NCI-H187 (cell line): ENCODE results near the gene TSPO.

Experiments used
- DNase-seq, 2 experiments: peaks; one replicate each; lab custom pipeline; 2025; lab: John Stamatoyannopoulos, UW

Gene TSPO

DNA sequence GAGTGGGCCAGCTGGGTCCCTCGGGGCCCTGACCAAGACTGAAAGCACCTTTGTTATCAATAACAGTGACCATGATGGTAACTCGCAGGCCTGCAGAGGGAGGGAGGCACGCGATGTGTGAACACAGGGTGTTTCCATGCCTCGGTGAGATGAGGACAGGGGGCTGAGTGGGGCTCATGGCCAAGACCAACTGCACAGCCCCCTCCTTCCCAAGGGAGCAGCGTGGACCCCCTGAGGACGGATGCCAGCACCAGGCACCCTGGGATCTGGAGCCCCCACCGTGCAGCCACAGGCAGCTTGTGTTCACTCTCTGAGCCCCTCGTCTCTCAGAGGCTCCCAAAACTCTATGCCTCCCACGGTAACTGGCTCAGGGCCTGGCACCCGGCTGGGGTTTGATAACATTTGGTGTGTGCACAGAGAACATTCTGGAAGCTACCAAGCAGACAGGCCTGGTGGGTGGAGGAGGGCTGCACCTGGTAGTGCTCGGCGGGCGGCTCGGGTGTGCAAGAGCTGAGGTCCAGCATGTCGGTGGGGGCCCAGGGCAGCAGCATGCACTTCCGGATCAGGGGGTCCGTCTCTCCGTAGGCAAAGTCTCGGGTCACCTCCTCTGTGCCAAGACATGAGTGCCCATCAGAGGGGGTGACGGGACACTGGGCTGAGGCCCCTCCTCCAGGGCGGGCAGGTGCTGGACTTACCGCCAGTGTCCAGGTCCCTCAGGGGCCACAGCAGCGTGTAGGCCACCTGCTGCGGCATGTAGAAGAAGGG is 28.0 kb downstream of the TSPO start:
- no peak for DNase-seq

DNA sequence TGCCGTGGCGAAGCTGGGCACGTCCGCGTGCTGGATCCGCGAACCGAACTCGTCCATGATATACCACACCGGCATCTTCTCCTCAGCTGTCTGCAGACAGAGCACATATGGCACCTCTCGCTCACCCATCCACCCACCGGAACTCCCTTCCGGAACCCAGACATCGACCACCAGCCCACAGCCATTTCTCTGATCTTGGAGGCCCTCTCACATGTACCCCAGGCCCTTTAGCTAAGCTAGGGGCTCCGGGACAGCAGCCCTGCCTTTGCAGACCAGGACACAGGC is 28.5 kb downstream of the TSPO start:
- no peak for DNase-seq

DNA sequence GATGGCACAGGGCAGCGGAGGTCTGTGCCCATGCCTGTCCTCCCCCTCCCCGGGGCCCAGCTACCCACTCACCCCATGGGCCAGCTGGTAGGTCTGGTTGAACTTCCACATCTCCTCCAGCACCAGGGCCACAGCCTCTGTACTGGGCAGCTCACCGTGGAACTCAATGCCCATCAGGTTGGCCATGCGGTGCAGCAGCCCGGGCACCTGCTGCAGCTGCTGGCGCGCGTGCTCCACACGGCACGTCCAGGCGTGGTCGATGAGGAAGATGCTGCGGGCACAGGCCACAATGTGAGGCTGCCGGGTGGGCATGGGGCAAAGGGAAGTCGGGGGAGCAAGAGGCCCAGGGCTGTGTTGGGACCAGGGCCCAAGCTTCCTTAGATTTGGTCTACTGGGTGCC is 29.3 kb downstream of the TSPO start:
- no peak for DNase-seq

DNA sequence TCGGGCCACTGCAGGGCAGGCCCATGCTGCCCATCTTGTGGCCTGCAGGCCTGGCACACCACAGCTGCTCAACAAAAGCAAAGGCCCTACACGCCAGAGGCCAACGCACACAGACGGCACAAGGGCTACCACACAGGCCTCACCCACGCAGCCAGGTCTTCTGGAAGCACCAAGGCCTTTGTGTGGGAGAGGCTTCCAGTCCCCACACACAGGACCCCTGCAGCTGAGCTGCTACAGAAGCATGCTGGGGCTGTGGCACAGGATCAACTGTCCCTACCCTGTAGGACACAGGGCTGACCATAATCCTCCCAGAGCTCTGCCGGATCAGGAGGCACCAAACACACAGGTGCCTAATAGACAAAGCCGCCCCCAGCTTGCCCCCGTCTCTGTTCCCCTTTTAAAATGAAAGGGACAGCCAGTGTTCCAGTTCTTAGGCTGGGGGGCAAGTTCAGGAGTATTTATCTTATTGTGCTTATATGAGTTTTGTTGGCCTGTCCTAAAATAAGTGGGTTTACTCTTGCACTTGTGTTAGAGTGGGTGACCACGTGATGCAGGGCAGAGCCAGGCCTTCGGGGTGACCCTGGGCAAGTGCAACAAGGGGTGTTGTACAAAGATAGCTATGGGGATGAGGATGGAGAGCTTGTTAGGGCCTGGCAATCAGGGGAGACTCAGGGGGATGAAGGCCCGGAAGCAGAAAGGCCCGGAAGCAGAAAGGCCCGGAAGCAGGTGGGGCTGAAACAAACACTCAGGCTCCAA is 30.1 kb downstream of the TSPO start:
- no peak for DNase-seq

DNA sequence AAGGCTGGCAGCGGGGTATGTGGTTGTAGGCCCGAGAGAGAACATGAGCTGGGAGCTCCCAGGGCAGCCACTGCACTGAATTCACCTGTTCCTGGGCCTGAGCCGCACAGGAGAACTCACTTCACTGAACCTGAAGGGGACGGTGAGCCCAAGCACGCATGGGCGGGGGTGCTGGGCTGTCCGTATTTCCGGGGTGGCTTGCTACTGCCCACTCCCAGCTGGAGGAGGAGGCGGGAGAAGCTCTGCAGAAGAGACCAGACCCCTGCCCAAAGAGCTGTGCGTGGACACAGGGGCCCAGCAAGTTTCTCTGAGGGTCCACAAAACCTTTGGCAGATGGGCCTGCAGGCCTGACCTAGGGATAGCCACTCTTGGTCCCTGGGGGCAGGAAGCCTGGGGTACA is 30.8 kb downstream of the TSPO start:
- no peak for DNase-seq

DNA sequence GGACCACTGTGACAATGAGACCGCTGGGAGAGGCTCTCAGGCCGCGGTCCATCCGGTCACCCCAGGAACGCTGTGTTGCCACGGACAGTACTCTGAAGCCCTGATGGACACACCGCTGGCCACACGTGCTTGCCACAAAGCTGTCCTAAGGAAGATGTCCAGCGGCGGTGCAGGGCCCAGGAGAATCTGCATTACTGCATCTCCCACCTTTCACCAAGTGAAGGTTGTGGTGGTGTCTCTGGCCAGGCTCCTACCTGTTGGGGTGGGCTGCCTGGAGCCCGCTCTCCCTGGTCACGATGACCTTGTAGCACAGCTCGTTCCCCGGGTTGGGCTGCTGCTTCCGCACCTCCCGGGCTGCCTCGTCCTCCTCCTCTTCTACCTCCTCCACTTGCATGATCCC is 31.4 kb downstream of the TSPO start:
- DNase-seq = no peak

DNA sequence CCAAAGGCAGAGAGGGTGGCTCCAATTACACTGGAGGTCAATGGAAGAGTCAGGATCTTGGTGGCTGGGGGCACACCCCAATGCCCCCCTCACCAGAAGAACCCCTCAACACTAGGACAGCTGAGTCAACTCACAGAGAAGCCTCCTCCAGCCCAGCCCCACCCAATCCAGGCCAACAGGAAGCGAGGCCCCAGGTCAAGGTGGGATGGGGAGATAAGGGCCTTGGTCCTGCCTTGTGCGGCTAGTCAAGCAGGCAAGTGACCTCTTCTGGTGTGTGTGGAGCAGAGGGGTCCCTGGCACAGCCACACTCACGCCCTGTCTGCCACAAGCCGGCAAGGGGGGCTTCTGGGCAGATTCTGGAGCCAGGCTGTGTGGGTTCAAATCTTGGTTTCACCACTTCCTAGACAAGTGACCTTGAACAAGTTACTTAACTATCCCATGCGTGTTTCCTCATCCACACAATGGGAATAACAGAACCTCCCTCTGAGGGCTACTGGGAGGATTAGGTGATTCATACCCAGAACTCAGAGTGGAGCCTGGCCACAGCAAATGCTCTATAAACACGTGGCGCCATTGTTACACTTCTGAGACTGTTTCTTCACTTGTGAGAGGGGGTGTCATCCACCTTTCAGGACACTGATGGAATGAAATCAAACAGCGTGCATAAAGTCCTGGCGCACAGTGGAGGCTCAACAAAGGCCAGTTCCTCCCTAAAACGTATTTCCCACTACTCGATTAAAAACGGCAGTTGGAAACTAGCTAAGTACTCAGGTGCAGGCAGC is 32.3 kb downstream of the TSPO start:
- DNase-seq = no peak

DNA sequence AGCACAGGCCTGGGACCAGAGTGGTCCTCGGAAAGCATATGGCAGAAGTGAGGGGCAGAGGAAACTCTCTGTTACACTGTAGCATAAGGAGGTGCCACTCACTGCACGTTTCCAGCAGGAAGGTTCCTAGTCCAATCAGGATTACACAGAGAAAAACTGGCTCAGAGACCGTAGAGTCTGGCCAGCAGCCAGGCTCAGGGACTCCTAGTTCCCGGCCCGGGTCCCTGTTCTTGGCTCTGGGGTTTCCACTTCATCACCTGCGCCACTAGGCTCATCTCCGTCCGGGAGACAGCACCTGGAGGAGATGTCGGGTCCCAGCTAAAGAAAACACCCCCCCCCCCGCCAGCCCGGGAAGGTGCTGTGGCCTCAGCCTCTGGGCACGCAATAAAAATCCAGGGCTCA is 34.5 kb downstream of the TSPO start:
- peak in 1 of 2 experiments; percentile 8 for DNase-seq

DNA sequence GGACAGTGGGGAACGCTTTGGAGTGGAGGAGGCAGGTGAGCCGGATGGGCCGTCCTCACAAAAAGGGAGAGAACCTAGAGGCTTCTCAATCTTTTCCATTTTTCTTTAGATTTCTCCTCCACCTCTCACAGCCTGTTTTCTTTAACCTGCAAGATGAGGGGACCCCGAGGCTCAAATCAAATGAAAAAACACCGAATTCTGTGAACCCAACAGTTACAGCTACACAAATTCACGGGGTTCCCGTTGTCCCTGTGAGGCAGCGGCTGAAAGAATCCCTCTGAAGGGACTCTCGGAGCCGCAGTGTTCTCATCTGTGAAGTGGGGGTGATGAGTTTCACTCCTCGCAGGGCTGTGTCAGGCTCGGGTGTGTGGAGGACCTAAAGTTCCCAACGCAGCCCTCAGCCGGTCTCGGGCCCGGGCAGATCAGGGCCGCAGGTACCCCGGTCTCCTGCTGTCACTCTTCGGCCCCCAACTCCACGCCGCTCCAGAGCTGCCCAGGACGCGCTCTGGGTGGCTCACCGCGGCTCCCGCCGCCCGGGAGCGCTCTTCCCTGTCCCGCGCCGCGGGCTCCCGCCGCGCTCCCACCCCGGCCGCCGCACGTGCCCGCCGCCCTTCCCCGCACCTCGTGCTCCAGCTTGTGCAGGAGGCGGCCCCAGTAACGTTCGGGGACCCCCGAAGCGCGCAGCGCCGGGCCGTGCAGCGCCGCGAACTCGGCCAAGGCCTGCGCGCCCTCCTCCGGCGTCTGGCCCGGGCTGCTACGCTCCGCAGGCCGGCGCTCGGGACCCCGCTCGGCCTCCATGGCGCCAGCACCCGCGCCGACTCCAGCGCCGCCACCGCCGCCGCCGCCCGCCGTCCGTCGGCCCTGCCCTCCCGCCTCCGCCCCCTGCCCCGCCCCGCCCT is 35.2 kb downstream of the TSPO start, which contains the start of gene TTLL12:
TSS of gene TTLL12 (minus strand) at position 863 of the 899 bp plus-strand sequence. CDS start at position 798, 65 bp downstream.
- no peak for DNase-seq

DNA sequence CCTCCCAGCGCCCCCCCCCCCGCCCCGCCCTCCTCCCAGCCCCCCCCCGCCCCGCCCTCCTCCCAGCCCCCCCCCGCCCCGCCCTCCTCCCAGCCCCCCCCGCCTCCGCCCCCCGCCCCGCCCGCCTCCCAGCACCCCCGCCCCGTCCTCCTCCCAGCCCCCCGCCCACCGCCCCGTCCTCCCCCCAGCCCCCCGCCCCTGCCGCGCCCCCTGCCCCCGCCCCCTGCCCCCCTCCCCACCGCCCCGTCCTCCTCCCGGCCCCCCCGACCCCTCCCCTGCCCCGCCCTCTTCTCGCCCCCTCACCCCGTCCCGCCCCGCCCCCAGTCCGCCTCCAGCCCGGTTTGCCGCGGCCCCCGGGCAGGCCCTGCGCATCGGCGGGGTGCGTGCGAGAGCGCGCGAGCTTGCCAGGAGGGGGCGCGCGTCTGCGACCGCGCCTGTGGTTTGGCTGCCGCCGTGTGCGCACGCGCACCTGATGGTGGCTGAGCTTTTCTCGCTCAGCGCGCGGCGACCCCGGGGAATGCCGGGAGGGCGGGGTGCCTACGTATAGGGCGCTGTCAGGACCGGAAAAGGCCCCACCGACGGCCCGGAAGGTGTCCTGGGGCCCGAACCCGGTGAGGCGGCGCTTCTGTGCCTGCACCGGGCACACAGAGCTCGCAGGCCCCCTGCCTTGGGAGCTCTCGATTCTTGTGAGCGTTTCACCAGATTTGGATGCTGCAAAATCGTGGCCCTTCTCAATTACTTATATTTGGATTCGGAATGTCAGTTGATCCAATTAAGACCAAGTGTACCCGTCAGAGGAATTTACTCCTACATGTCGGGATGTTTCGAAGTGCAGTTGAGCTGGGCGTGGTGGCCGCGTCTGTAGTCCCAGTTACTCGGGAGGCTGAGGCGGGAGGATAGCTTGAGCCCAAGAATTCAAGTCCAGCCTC is 36.1 kb downstream of the TSPO start:
- DNase-seq = peak; percentile 72 to 75

DNA sequence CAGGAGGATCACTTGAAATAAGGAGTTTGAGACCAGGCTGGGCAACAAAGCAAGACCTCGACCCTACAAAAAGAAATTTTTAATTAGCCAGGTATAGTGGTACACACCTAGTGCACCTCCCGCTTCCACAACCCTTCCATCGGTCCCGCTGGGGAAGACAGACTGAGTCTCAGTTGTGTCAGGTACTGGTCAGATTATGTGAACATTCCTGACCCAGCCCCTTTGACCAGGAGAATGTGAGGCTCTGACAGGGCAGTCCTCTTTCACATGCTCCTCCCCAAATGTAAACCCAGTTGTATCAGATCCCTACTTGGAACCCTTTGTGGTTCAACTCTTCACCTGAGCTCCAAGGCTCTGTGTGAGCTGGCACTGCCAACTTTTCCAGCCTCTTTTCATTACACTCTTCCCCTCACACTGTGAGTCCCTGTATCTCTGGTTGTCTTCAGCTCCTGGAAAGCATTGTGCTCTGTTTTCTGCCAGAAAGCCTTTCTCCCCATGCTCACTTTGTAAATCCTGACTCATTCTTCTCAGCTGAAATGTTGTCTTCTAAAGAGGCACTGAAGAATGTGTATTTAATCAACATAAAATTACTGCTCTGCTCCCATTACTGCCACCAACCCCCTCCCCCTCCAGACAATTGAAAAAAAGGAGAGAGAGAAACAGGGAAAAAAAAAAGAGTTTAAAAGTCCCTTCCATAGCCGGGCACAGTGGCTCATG is 37.6 kb downstream of the TSPO start:
- DNase-seq = no peak

DNA sequence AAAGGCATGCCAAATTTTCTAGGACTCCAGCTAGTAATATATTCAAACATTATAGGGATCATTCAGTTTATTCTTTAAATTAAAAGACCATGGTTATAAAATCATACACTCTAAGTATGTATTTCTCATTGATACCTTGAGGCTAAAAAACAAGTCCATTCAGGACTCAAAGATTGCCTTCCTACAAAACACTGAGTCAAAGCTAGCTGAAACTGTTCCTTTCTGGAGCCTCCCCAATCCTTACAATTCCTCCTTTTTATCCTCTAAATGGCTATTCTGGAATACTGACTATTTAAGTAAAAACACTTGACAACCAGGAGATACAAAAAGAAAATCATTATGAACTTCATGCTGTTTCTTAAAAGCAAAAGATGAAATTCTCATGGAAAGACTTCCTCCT is 40.5 kb downstream of the TSPO start:
- no peak for DNase-seq

DNA sequence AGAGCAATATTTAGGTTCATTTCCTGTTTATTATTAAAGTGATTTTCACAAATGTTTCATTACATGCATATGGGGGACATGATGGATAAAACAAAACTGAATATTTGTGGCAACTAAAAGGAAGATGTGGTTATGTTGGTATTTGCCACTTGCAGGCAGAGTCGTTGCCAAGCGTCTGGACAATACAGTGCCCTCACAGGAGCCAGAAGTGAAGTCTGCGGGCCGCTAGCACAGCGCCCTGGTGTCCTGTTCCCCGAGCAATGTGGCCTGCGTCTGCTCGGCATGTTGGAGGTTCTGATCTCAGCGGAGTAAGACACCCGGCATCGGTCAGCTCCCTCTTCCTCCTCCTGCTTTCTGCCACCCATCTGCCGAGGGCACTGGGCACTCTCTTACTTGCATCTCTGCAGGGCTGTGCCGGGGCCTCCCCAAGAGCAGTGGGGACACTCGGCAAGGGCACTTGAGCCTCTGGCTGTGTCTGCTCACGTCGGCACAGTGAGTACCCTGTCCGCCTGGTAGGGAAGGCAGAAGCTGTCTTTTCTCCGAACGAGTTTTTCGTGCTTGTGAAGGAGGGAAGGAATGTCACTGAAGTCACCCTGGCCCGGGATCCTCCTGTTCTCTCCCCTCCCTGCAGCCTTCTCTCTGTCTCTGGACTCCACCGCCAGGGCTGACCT is 46.0 kb downstream of the TSPO start:
- DNase-seq = no peak

DNA sequence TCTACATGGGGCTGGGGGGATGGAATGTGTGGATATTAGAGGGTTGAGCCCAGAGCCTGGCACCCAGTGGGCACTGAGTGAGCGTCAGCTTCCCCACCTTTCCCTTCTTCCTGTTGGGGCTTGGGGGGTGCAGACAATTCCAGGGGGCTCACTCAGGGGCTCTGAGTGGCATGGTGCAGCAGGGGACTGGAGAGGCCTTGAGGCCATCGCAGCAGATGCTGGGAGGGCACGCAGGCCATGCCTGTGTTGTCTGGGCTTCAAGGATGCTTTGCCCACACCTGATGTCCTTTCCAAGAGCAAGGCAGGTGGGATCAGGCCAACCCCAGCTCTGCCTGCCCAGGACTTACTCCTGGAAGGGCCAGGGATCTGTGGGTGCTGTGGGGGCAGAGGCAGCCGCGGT is 46.8 kb downstream of the TSPO start:
- DNase-seq = no peak

DNA sequence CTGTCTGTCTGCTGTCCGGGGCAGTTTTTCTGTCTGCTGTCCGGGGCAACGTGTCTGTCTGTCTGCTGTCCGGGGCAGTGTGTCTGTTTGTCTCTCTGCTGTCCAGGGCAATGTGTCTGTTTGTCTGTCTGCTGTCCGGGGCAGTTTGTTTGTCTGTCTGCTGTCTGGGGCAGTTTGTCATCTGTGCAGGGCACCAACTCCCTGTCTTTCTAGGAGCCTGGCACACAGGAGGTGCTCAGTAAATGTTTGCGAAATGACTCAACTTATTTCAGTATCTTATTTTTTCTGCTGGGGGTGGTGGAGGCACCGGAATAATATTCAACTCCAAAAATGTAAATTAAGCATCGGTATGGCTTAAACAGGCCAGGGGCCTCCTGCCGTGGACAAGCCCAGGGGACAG is 47.6 kb downstream of the TSPO start:
- DNase-seq = no peak

DNA sequence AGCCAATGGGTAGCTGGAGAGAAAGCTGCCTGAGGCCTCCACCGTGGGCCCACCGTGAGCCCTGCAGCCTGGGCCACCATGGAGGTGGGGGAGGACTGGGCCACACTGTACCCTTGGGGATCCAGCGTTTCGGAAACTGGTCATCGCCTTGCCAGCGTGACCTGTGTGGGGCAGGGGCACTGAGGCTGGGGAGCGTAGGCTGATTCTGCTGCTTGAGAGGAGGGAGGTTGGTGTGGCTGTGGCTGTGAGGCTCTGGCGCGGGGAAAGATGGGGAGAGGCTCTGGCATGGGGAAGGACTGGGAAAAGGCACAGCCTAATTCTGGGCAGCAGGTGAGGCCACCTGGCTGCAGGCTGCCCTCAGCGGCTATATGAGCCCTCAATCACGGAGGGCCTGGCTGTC is 48.2 kb downstream of the TSPO start:
- no peak for DNase-seq

DNA sequence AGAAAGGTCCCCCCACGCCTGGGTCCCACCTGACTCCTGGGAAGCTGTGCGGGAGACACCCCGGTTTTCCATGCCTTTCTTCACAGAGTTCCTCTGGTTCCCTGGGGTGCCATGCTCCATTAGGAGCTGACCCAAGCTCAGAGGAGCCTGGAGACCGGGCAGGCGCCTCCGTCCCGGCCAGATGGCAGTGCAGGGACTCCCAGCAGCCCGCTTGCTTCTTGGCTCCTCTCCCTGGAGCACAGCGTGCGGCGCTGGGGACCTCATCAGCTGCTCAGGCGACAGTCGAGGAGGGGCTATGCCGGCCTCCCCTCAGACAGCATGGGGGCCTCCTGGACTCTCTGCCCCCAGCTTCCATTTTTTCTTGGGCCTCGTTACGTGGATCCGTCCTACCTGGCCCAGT is 48.7 kb downstream of the TSPO start:
- DNase-seq = no peak

DNA sequence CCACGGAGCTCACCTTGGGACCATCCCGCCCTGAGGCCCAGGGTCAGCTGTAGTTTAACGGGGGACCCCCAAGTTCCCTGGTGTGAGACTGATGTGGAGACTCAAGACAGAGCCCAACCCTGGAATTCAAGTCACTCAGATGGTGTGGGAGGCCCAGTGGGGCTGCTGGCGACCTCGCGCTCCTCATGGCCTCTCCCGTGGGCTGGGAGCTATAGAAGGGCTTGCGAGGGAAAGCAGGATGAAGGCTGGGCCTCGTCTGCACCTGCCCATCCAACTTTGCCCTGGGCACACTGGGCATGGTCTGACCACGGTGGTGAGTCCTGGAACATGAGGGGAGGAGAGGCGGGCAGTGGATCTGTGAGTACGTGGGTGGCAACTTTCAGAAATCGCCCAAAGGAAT is 49.2 kb downstream of the TSPO start:
- DNase-seq = no peak

DNA sequence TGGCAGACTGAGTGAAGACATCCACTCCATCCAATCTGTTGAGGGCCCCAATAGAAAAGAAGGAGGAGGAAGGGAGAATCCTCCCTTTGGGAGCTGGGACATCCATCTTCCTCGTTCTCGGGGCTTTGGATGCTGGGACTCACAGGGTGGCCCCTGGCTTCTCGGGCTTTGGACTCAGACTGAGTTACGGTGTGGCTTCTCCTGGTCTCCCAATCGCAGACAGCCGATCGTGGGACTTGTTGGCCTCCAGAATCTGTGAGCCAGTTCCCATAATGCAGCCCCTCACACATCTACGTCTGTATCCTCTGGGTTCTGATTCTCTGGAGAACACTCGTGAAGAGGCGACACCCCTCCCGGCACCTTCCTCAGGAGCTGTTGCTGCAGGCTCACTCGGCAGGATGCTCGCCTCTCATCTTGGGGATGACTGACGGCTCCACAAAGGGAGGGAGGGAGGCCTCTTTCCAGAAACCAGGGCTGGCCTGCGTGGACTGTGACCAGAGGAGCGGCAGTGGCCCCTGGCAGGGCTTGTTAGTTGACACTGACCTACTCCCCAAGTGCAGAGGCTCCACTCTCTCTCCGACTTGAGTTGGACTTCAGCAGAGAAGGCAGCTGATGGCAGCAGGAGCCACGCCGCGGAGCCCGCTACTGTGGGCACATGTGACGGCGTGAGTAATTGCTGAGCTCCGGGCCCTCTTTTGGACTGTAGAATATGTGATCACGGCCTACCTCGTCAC is 50.3 kb downstream of the TSPO start:
- no peak for DNase-seq
